Measurements from ENCODE around the gene CMBL.
"Not testable (repeated sequence)": the region's sequence is repeated elsewhere in the genome, so short reads cannot be mapped to it uniquely, and the experiment has no call there.

CMBL gene

DNA sequence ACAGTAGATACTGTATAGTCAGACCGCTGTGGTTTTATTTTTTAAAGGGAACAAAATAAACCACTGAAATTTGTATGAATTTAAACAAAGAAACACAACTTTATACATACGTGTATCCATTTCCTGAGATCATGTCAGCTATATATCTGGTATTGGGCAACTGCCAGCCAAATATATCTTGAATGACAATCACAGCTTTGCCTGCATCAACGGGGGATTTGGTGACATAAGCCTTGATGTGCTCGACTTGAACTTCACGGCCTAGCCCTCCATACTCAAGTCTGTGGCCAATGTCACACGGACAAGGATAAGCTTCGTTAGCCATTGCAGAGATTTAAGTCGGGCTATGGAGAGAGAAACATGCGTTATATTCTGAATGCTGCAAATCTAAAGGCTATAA is 17.3 kb downstream of the CMBL start:
- Mint-ChIP-seq H3K4me3 (no peak overlapping the region), H3K4me1 (no peaks in the 10 kb centered on the region), H3K27me3 (peaks cover 11% of the 10 kb centered on the region), H3K9me3 (peaks cover 3% of the 10 kb centered on the region), H3K27ac (no peak overlapping the region), H3K36me3 (peaks cover 3% of the 10 kb centered on the region)
- no peak for DNase-seq (ENCODE audit: low spot score in 2 of 2)
- no peak for ATAC-seq (ENCODE audit: low read depth)

DNA sequence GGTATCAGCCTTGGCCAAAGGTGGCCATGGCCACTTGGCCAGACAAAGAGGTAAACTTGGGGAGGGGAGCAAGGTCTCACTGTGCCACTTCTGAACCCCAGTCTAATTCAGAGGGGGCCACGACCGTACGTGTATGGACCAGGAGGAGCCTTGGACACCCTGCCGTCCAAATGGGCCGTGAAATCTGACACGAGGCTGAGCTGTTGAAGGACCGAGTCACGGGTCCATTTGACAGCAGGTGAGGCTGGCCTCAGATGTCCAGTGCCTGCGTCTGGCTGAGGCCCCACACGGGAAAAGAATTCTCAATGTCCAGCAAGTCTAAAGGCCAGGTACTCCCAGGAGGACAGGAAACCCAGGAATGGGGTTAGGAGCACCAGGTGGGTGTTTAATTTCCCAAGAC is 17.7 kb downstream of the CMBL start:
- no peak overlapping the region for H3K27ac Mint-ChIP-seq
- H3K36me3 Mint-ChIP-seq, result peaks cover 3% of the 10 kb centered on the region
- no peak for ATAC-seq (ENCODE audit: low read depth)
- H3K4me3 Mint-ChIP-seq, result no peak overlapping the region
- DNase-seq (ENCODE audit: low spot score in 2 of 2), result no peak
- peaks cover 11% of the 10 kb centered on the region for H3K27me3 Mint-ChIP-seq
- peaks cover 3% of the 10 kb centered on the region for H3K9me3 Mint-ChIP-seq
- no peaks in the 10 kb centered on the region for H3K4me1 Mint-ChIP-seq

DNA sequence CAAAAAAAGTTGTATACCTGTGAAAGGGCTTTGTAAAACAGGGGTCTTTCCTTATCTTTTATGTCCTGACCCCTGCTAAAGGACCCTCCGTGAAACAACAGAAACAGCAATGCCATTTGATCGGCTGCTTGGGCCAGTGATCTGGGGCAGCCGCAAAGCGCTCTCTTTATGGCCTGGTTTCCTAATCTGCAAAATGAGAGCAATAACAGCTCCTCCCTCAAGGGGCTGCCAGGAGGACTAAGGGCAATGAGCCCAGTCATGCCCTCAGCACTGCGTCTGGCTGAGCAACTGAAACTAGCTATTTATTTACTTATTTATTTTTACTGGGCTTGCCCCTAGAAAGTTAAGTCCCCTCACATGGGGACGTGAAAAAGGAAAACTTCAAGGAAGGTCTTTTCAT is 18.3 kb downstream of the CMBL start:
- peaks cover 3% of the 10 kb centered on the region for H3K9me3 Mint-ChIP-seq
- H3K27me3 Mint-ChIP-seq, result peaks cover 7% of the 10 kb centered on the region
- no peak for ATAC-seq (ENCODE audit: low read depth)

DNA sequence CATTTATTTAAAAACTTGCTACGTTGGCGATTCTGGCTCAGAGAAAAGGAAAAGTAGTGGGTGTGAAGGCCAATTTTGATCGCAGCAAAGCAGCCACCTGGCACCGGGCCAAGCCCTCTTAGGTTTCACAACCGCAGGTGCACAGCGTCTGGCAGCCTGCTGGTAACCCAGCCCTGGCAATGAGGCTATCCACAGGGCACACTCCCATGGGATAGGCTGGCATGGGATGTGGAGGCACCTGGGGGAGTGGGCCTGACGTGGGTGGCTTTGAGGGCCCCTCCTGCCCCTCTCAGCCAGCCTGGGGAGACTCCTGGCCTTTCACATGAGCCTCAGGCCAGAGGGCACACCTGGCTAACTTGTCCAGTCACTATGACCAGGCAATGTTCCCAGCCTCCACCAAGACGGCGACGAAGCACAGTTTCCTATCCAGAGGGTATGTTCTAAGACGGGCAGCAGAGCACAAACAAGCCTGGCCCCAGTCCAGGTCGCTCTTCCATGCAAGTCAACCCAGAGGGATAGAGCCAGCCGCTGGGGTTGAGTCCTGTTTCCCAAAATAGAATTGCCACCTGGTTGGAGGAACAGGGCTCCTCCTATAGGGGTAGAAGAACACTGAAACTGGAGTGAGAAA is 19.0 kb downstream of the CMBL start:
- Mint-ChIP-seq H3K9me3 (peaks cover under 1% of the 10 kb centered on the region), H3K36me3 (peaks cover 1% of the 10 kb centered on the region), H3K4me3 (no peak overlapping the region), H3K27ac (no peak overlapping the region), H3K4me1 (peaks cover 3% of the 10 kb centered on the region), H3K27me3 (peaks cover 5% of the 10 kb centered on the region)
- ATAC-seq (ENCODE audit: low read depth) (no peak), DNase-seq (ENCODE audit: low spot score in 2 of 2) (peak in 1 of 2 donors; percentile 18)

More for the DNA sequence above, 18.3 kb downstream of the CMBL start:
- Mint-ChIP-seq H3K36me3 (peaks cover 3% of the 10 kb centered on the region), H3K4me3 (no peak overlapping the region), H3K4me1 (no peaks in the 10 kb centered on the region), H3K27ac (no peak overlapping the region)
- DNase-seq (ENCODE audit: low spot score in 2 of 2), result no peak

DNA sequence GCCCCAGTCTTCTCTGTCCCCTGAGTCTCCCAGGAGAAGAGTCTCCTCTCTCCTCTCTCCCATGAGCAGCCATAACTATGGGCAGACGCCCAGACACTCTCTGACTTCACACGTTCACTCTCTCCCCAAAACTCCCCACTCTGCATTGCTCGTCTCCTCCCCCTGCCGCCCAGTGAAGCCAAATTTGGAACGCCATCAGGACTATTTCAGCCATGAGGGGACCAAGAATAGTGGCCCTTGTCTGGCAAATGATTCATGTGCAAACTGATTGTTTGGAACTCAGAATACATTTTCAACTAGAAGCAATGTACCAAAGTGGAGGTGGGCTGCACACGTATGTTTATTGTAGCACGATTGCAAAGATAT is 20.9 kb downstream of the CMBL start:
- Mint-ChIP-seq H3K4me1 (peaks cover 4% of the 10 kb centered on the region), H3K36me3 (no peaks in the 10 kb centered on the region), H3K9me3 (no peaks in the 10 kb centered on the region), H3K4me3 (no peak overlapping the region), H3K27me3 (peaks cover 4% of the 10 kb centered on the region), H3K27ac (no peak overlapping the region)
- ATAC-seq (ENCODE audit: low read depth) (no peak), DNase-seq (ENCODE audit: low spot score in 2 of 2) (no peak)

DNA sequence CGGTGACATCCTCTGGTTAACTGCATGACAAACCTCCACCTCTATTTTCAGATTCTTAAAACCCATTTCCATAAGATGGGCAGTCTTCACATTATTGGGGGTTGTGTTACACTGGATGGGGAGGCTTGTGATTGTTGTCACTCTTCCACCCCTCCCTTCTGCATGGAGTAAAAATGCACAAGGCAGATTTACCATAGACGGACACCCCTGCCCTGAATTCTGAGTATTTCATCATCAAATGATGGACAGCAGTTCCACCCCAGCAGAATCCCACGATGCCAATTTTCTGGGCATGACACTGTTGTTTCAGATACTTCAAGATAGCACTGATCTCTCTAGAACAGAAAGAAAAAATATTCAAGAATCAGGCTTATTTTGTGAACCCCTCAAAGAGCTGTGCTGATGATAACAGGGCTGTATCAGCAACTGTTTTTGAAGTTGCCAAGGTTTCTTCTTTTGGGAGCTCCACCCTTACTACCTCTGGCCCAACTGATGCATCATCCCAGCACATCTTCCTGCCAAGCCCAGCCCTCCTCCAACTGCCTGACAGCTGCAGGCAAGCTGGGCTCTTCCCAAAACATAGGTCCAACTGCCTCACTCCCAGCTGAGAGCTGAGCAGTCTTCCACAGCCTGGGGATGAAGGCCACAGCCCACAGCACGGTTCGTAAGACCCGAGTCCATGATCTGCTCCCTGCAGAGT is 21.4 kb downstream of the CMBL start:
- no peaks in the 10 kb centered on the region for H3K9me3 Mint-ChIP-seq
- no peak for DNase-seq (ENCODE audit: low spot score in 2 of 2)

DNA sequence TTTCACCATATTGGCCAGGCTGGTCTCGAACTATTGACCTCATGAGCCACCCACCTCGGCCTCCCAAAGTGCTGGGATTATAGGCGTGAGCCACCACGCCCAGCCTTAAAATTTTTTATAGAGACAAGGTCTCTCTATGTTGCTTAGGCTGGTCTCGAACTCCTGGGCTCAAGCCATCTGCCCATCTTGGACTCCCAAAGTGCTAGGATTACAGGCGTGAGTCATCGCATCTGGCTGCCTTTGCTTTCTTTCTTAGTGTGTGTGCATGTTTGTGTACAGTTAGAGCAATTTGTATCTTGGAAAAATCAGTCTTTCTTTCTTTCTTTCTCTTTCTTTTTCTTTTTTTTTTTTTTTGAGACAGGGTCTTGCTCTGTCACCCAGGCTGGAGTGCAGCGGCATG is 22.3 kb downstream of the CMBL start:
- not testable (repeated sequence) for H3K27me3 Mint-ChIP-seq; H3K36me3 Mint-ChIP-seq; H3K27ac Mint-ChIP-seq; DNase-seq (ENCODE audit: low spot score in 2 of 2); H3K4me1 Mint-ChIP-seq; ATAC-seq (ENCODE audit: low read depth); H3K9me3 Mint-ChIP-seq; H3K4me3 Mint-ChIP-seq

More for the DNA sequence above, 21.4 kb downstream of the CMBL start:
- Mint-ChIP-seq H3K36me3 (no peaks in the 10 kb centered on the region), H3K27ac (no peak overlapping the region), H3K27me3 (peaks cover 4% of the 10 kb centered on the region), H3K4me3 (no peak overlapping the region), H3K4me1 (peaks cover 4% of the 10 kb centered on the region)
- ATAC-seq (ENCODE audit: low read depth), result no peak

DNA sequence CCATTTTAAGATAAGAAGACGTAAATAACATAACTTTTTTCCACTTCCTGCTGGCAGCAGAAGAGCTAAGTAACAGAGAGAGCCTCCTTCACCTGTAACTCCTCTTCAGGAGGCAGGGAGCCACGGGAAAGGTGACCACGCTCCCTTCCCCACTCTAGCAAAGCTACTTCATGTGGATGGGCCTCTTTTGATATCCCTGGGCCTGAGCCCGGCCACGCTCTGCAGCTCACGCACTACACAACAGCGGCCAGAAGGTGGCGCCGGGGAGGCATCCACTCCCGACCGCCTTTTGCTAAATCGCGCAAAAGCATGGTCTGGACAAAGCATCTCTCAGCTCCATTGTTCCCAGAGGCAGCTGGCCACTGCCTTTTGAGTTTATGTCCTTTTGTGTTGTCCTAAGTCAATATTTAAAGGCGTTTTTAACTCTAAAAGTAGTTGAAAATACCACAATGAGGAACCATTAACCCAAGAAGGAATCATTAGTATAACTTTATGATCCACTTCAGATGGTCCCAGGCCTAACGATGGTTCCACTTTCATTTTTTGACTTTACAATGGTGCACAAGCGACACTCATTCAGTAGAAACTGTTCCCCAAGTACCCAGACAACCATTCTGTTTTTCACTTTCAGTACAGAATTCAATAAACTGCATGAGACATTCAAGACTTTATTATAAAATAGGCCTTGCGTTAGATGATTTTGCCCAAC is 23.6 kb downstream of the CMBL start:
- Mint-ChIP-seq H3K36me3 (no peaks in the 10 kb centered on the region), H3K9me3 (no peaks in the 10 kb centered on the region), H3K4me1 (peaks cover 4% of the 10 kb centered on the region), H3K4me3 (no peak overlapping the region), H3K27ac (no peak overlapping the region), H3K27me3 (peaks cover 4% of the 10 kb centered on the region)
- peak; percentile 97 for ATAC-seq (ENCODE audit: low read depth)
- DNase-seq (ENCODE audit: low spot score in 2 of 2), result peak; percentile 71 to 77

DNA sequence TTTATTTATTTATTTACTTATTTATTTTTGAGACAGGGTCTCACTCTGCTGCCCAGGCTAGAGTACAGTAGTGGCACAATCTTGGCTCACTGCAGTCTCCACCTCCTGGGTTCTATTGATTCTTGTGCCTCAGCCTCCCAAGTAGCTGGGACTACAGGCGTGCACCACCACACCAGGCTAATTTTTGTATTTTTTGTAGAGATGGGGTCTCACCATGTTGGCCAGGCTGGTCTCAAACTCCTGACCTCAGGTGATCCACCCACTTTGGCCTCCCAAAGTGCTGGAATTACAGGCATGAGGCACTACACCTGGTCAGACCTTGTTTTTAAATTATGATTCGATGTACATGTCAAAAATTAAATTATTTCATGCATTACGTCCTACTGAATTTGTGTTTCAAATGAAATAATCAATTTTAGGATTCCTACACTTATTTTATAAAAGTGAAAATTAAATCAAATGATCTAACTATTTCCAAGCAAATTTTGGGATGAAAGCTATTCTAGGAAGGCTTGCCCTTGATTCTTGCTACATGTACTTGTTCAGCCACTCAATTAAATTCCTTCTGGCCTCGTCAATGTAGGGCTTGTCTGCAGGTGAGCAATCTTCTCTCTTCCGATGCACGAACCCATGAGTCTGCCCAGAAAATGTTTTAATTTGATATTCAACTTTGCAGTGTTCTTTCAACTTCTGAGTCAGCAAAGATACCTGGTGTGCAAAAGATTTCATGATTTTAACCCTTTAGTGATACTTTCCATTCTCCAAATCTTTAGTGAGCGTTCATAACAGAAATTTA is 27.6 kb downstream of the CMBL start:
- H3K27me3 Mint-ChIP-seq, result peaks cover 4% of the 10 kb centered on the region
- DNase-seq (ENCODE audit: low spot score in 2 of 2), result no peak
- no peak overlapping the region for H3K27ac Mint-ChIP-seq
- H3K9me3 Mint-ChIP-seq, result no peaks in the 10 kb centered on the region
- peaks cover 4% of the 10 kb centered on the region for H3K4me1 Mint-ChIP-seq
- ATAC-seq (ENCODE audit: low read depth), result no peak
- H3K36me3 Mint-ChIP-seq, result no peaks in the 10 kb centered on the region
- no peak overlapping the region for H3K4me3 Mint-ChIP-seq

DNA sequence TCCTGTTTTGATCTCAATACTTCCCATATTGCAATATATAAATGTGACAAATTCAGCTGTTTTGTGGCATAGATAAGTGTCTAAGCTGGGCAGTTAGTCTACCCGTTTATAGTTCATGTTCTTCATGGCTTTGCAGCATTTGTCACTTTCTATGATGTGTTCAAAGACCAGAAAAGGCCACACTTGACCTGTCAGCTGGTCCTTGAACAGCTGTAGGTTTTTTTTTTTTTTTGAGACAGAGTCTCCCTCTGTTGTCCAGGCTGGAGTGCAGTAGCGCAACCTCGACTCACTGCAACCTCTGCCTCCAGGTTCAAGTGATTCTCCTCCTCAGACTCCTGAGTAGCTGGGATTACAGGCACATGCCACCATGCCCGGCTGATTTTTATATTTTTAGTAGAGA is 28.4 kb downstream of the CMBL start:
- DNase-seq (ENCODE audit: low spot score in 2 of 2), result no peak
- Mint-ChIP-seq H3K9me3 (no peaks in the 10 kb centered on the region), H3K36me3 (no peaks in the 10 kb centered on the region), H3K27ac (no peak overlapping the region), H3K27me3 (peaks cover 4% of the 10 kb centered on the region), H3K4me1 (peaks cover 4% of the 10 kb centered on the region), H3K4me3 (no peak overlapping the region)
- no peak for ATAC-seq (ENCODE audit: low read depth)

DNA sequence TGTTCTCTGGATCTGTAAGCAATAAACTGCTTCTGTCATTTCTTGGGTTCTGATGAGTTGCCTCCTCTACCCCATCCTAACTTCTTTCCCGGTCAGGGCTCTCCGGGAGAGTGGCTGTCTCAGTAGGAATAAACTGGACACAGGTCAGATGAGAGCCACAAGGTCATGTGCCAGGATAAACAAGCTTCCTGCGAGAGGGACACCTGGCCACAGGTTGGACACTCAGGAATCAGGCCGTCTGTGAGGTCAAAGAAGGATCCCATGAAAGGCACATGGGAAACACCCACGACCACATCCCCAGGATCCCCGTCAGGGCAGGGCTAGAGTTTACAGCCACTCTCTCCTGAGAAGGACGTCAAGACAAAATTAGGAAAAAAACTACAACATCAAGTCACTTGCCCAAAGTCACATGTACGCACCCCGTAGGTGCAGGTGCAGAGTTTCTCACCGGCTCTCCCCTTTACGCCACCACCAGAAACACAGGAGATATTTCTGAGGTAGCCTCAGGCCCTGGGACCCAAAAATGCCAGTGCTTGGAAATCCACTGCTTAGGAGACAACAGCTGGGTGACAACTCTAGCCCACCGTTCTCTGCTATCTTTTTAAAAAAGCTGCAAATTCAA is 28.9 kb downstream of the CMBL start:
- Mint-ChIP-seq H3K27me3 (peaks cover 4% of the 10 kb centered on the region), H3K27ac (no peak overlapping the region), H3K9me3 (no peaks in the 10 kb centered on the region), H3K4me3 (no peak overlapping the region), H3K36me3 (no peaks in the 10 kb centered on the region), H3K4me1 (peaks cover 2% of the 10 kb centered on the region)
- ATAC-seq (ENCODE audit: low read depth) (no peak), DNase-seq (ENCODE audit: low spot score in 2 of 2) (no peak)

DNA sequence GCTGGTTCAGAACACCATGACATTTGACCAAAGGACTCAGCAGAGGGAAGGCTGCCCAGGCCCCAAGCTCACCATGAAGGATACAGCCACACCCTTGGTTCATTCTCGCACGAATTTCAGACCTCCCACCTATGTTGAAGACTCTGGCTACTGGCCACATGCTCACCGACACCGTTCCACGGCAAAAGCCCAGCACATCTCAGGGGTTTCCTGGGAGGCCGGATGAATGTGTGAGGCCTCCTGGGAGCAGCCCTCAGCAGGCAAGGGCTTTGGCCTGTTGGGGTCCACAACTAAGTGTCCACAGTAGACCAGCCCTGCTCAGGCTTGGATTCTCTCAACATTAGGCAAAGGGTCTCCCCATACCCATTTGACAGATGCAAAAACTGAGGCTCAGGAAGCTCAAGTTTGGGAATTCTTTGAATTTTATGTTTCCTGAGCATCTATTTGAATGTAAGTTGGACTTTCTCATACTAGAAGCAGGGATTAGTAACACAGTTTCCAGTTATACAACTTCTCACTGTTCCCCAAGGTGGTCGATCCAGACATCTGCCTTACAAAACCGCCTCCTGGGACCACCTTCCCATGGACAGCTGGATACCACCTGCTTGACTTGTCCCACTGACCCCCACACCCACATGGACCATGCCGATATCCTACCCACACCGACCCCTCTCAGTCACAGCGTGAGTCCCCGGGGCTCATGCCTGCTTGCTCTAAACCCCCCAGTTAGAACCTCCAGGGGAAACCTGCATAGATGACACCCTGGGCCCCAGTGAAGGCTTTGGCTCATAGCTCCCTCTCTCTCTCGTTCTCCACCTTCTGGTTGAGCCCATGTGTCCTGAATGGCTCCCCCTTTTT is 29.7 kb downstream of the CMBL start:
- DNase-seq (ENCODE audit: low spot score in 2 of 2), result no peak
- H3K9me3 Mint-ChIP-seq, result no peaks in the 10 kb centered on the region
- H3K27me3 Mint-ChIP-seq, result peaks cover 4% of the 10 kb centered on the region
- H3K36me3 Mint-ChIP-seq, result no peaks in the 10 kb centered on the region
- H3K4me3 Mint-ChIP-seq, result no peak overlapping the region
- no peak overlapping the region for H3K27ac Mint-ChIP-seq
- ATAC-seq (ENCODE audit: low read depth), result no peak
- no peaks in the 10 kb centered on the region for H3K4me1 Mint-ChIP-seq

DNA sequence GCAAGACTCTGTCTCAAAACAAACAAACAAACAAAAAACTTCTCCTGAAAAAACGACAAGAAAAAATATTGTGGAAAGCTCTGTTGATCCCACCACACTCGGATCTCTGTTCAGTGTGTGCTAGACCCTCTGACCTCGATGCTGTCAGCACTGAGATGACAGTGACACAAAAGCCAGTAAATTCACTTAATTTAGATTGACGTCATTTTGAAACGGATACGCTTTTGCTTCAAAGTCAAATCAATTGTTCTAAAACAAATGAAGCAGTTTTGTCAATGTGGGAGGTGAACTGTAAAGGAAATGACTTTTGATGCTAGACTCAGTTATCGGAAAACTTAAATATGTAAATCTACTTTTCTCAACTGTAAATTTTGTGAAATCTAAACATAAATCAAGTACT is 31.0 kb downstream of the CMBL start:
- DNase-seq (ENCODE audit: low spot score in 2 of 2) (no peak), ATAC-seq (ENCODE audit: low read depth) (no peak)
- Mint-ChIP-seq H3K4me3 (no peak overlapping the region), H3K27ac (no peak overlapping the region), H3K36me3 (no peaks in the 10 kb centered on the region), H3K27me3 (peaks cover 6% of the 10 kb centered on the region), H3K9me3 (no peaks in the 10 kb centered on the region), H3K4me1 (no peaks in the 10 kb centered on the region)

All from memory B cell (primary cell).